H9 (cell line): ENCODE measurements around the gene MARCHF3. TPM values are rescaled to one million over a fixed set of nuclear protein-coding genes. Genes with fewer than 3 reads are reported as not detected.

Experiments
- DNase-seq: peaks from one replicate; pipeline ENCODE4 v3.0.0-alpha.2; 2017
- H2AFZ ChIP-seq: one replicate; pipeline ENCODE4 v1.6.1; 2013; ENCODE audit warnings: mild to moderate bottlenecking, low read length, control low read depth, moderate library complexity
- H2AK5ac ChIP-seq: 2 replicates; pipeline ENCODE4 v1.6.1; 2013; ENCODE audit warnings: low read length, control low read depth, mixed read lengths; ENCODE audit not compliant: insufficient read length
- H2BK120ac ChIP-seq: one replicate; pipeline ENCODE4 v1.6.1; 2013; ENCODE audit warnings: low read depth, mild to moderate bottlenecking, low read length, control low read depth, inconsistent platforms; ENCODE audit not compliant: poor library complexity, severe bottlenecking
- H2BK12ac ChIP-seq: 2 replicates; pipeline ENCODE4 v1.6.1; 2013; ENCODE audit warnings: low read length, control low read depth, mixed read lengths, low read depth; ENCODE audit not compliant: insufficient read length
- H2BK15ac ChIP-seq: 2 replicates; pipeline ENCODE4 v1.6.1; 2013; ENCODE audit warnings: low read depth, low read length, control low read depth
- H2BK20ac ChIP-seq: one replicate; pipeline ENCODE4 v1.6.1; 2013; ENCODE audit warnings: low read depth, mild to moderate bottlenecking, low read length, control low read depth, inconsistent platforms; ENCODE audit not compliant: poor library complexity, severe bottlenecking
- H2BK5ac ChIP-seq: 2 replicates; pipeline ENCODE4 v1.6.1; 2013; ENCODE audit warnings: low read length, control low read depth, mixed read lengths; ENCODE audit not compliant: insufficient read length
- H3K14ac ChIP-seq: 2 replicates; pipeline ENCODE4 v1.6.1; 2013; ENCODE audit warnings: low read length, control low read depth; ENCODE audit not compliant: insufficient read depth
- H3K18ac ChIP-seq: 2 replicates; pipeline ENCODE4 v1.6.1; 2013; ENCODE audit warnings: low read depth, mild to moderate bottlenecking, mixed read lengths, low read length, control low read depth; ENCODE audit not compliant: insufficient read length
- H3K23ac ChIP-seq: 2 replicates; pipeline ENCODE4 v1.6.1; 2013; ENCODE audit warnings: low read length, control low read depth, mixed read lengths, low read depth; ENCODE audit not compliant: insufficient read length
- H3K23me2 ChIP-seq: 2 replicates; pipeline ENCODE4 v1.6.1; 2013; ENCODE audit warnings: low read depth, mild to moderate bottlenecking, mixed read lengths, low read length, control low read depth; ENCODE audit not compliant: insufficient read length, poor library complexity, severe bottlenecking
- H3K27ac ChIP-seq: 2 replicates; pipeline ENCODE4 v1.5.1; 2013; ENCODE audit warnings: low read length, control low read depth, mixed read lengths, low read depth; ENCODE audit not compliant: insufficient read length
- H3K27me3 ChIP-seq: 2 replicates; pipeline ENCODE4 v1.6.1; 2013; ENCODE audit warnings: low read length, control low read depth, inconsistent platforms; ENCODE audit not compliant: insufficient read depth
- H3K4ac ChIP-seq: 2 replicates; pipeline ENCODE4 v1.6.1; 2013; ENCODE audit warnings: low read depth, mild to moderate bottlenecking, control low read depth, inconsistent platforms, low read length, moderate library complexity
- H3K4me1 ChIP-seq: 2 replicates; pipeline ENCODE4 v1.6.1; 2013; ENCODE audit warnings: low read length, control low read depth, inconsistent platforms; ENCODE audit not compliant: insufficient read depth
- H3K4me2 ChIP-seq: 2 replicates; pipeline ENCODE4 v1.6.1; 2013; ENCODE audit warnings: low read length, control low read depth, mixed read lengths; ENCODE audit not compliant: insufficient read length, insufficient read depth
- H3K56ac ChIP-seq: 2 replicates; pipeline ENCODE4 v1.6.1; 2013; ENCODE audit warnings: low read depth, mild to moderate bottlenecking, mixed read lengths, low read length, control low read depth; ENCODE audit not compliant: insufficient read length
- H3K79me1 ChIP-seq: 2 replicates; pipeline ENCODE4 v1.6.1; 2013; ENCODE audit warnings: low read depth, mild to moderate bottlenecking, moderate library complexity, low read length, control low read depth, inconsistent platforms; ENCODE audit not compliant: insufficient read depth, poor library complexity, severe bottlenecking
- H3K79me2 ChIP-seq: 2 replicates; pipeline ENCODE4 v1.6.1; 2013; ENCODE audit warnings: low read length, control low read depth, inconsistent platforms; ENCODE audit not compliant: insufficient read depth
- H3K9ac ChIP-seq: 2 replicates; pipeline ENCODE4 v1.6.1; 2013; ENCODE audit warnings: low read length, control low read depth, mixed read lengths; ENCODE audit not compliant: insufficient read length; ENCODE audit errors: extremely low read depth
- H3K9me3 ChIP-seq: one replicate; pipeline ENCODE4 v1.6.1; 2013; ENCODE audit warnings: low read depth, low read length, inconsistent platforms; ENCODE audit not compliant: control insufficient read depth
- H3T11ph ChIP-seq: one replicate; pipeline ENCODE4 v1.6.1; 2013; ENCODE audit warnings: mild to moderate bottlenecking, low read length, control low read depth, inconsistent platforms
- H4K20me1 ChIP-seq: one replicate; pipeline ENCODE4 v1.6.1; 2013; ENCODE audit not compliant: control insufficient read depth, insufficient read length, insufficient read depth
- H4K5ac ChIP-seq: 2 replicates; pipeline ENCODE4 v1.6.1; 2013; ENCODE audit warnings: low read depth, mild to moderate bottlenecking, mixed read lengths, low read length, control low read depth; ENCODE audit not compliant: insufficient read length
- H4K8ac ChIP-seq: replicated peaks from 2 replicates; pipeline ENCODE4 v1.6.1; 2013; ENCODE audit warnings: low read length, control low read depth, mixed read lengths, low read depth; ENCODE audit not compliant: insufficient read length
- H4K91ac ChIP-seq: 2 replicates; pipeline ENCODE4 v1.6.1; 2013; ENCODE audit warnings: low read depth, mild to moderate bottlenecking, moderate library complexity, mixed read lengths, low read length, control low read depth; ENCODE audit not compliant: insufficient read length
- H3K27ac Mint-ChIP-seq, 3 experiments: 2 replicates in 2 of 3; 3 replicates in 1 of 3; pipeline ENCODE4 v1.8.0; 2020 to 2021; ENCODE audit warnings: mixed read lengths in 3 of 3, mild to moderate bottlenecking in 1 of 3, moderate library complexity in 1 of 3
- H3K27me3 Mint-ChIP-seq: 2 replicates; pipeline ENCODE4 v1.8.0; 2021; ENCODE audit warnings: low read depth, mild to moderate bottlenecking, moderate library complexity, mixed read lengths
- H3K36me3 Mint-ChIP-seq, 3 experiments: 2 replicates in 2 of 3; 3 replicates in 1 of 3; pipeline ENCODE4 v1.8.0; 2020 to 2021; ENCODE audit warnings: low read depth in 3 of 3, mixed read lengths in 3 of 3; ENCODE audit not compliant: insufficient read depth in 1 of 3
- H3K4me1 Mint-ChIP-seq, 2 experiments: 2 replicates each; pipeline ENCODE4 v1.8.0; 2020; ENCODE audit warnings: mixed read lengths in 2 of 2
- H3K4me3 Mint-ChIP-seq, 2 experiments: 2 replicates in 1 of 2; 3 replicates in 1 of 2; pipeline ENCODE4 v1.8.0; 2020 to 2021; ENCODE audit warnings: mild to moderate bottlenecking in 2 of 2, mixed read lengths in 2 of 2, moderate library complexity in 1 of 2
- H3K9me3 Mint-ChIP-seq, 2 experiments: 2 replicates in 1 of 2; 3 replicates in 1 of 2; pipeline ENCODE4 v1.8.0; 2020; ENCODE audit warnings: mild to moderate bottlenecking in 2 of 2, mixed read lengths in 2 of 2, moderate library complexity in 1 of 2
- CTCF ChIP-seq: fragments of 200-600 bp; sonication (generic); conservative IDR thresholded peaks from 3 replicates; pipeline ENCODE4 v1.8.0; 2021; ENCODE audit warnings: antibody characterized with exemption, mild to moderate bottlenecking
- WGBS: extraction: QIAGEN DNeasy Blood & Tissue Kit; methylation state at CpG from one replicate; pipeline ENCODE4 v1.1.7; 2013; ENCODE audit warnings: missing lambda C conversion rate, low lambda C conversion rate, mixed read lengths; ENCODE audit not compliant: insufficient read length; ENCODE audit errors: extremely low coverage; 5-methylcytosine and 5-hydroxymethylcytosine counted together
- total RNA-seq: library from RNA; stranded (reverse); gene quantifications from 2 replicates; pipeline ENCODE4 v1.2.1, GENCODE V29; 2021

MARCHF3 gene
- total RNA-seq, 1 experiment from 2014 or later: 17.7 TPM

DNA sequence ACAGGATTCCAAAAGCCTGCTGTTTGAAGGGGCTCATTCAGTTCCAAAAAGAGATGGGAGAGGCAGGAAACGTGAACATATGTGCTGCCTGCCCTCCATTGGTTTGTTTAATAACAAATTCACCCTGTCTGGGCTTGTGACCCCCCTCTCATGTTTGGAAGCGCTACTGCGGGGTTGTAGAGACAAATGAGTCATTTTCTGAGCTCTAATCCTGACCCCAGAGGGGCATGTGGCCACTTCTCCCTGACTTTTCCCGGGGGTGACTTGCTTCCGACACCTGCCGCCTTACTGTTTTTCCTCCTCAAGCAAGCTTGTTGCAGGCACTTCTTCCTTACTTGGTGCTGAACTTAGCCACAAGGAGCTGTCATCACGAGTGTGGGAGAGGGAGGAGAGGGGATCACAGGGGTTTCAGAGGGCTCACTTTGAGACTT is 177.5 kb downstream of the MARCHF3 start:
- H3K4me1 ChIP-seq: peaks cover 13% of the 10 kb centered on the region
- TF ChIP-seq CTCF: no peak
- H2BK5ac ChIP-seq: no peak overlapping the region
- no peak overlapping the region for H2BK20ac ChIP-seq
- H3K4me1 Mint-ChIP-seq: peaks cover 39 to 49% of the 10 kb centered on the region in 2 experiments
- H3K4me3 Mint-ChIP-seq: no peak overlapping the region
- H3K18ac ChIP-seq: no peak overlapping the region
- H3K4me2 ChIP-seq: no peak overlapping the region
- H4K5ac ChIP-seq: no peak overlapping the region
- H3K79me2 ChIP-seq: no peaks in the 10 kb centered on the region
- no peak overlapping the region for H3K56ac ChIP-seq
- H3K9ac ChIP-seq: no peak overlapping the region
- H3K9me3 ChIP-seq: no peaks in the 10 kb centered on the region
- no peak overlapping the region for H2AK5ac ChIP-seq
- H4K8ac ChIP-seq: no peak overlapping the region
- no peak overlapping the region for H3K14ac ChIP-seq
- peaks cover 3 to 8% of the 10 kb centered on the region in 2 experiments; a peak in 2 of 5 replicates for H3K9me3 Mint-ChIP-seq
- H3K4ac ChIP-seq: no peak overlapping the region
- no peak overlapping the region for H2BK12ac ChIP-seq
- no peaks in the 10 kb centered on the region for H4K20me1 ChIP-seq
- H3K27me3 ChIP-seq: no peaks in the 10 kb centered on the region
- no peak overlapping the region for H2BK120ac ChIP-seq
- H3K27ac Mint-ChIP-seq: peak overlapping the region; percentile 29 to 94 (median 62); a peak in 2 of 7 replicates
- H3K27me3 Mint-ChIP-seq: no peaks in the 10 kb centered on the region
- DNase-seq: no peak
- no peak overlapping the region for H3K27ac ChIP-seq
- WGBS: no CpG with 5 or more reads among the region's 7 CpGs
- H2AFZ ChIP-seq: no peak overlapping the region
- H3K23ac ChIP-seq: no peak overlapping the region
- no peak overlapping the region for H4K91ac ChIP-seq
- H2BK15ac ChIP-seq: no peak overlapping the region; the same call in 1 of the 2 replicates
- no peak overlapping the region for H3T11ph ChIP-seq
- peaks cover 24 to 31% (median 25%) of the 10 kb centered on the region in 3 experiments for H3K36me3 Mint-ChIP-seq
- no peaks in the 10 kb centered on the region for H3K79me1 ChIP-seq
- no peaks in the 10 kb centered on the region for H3K23me2 ChIP-seq
